Common myeloid progenitor, CD34-positive (primary cell): ENCODE results near the gene NR1H4.

ENCODE experiments used
- CTCF ChIA-PET: fragments of 350-600 bp; sonication (Branson Sonifier 250); formaldehyde crosslinking; loops from one replicate; lab custom pipeline; 2021; ENCODE audit warnings: antibody characterized with exemption; lab: Charles Lee
- POLR2A ChIA-PET: fragments of 350-600 bp; sonication (Branson Sonifier 250); formaldehyde crosslinking; loops from one replicate; lab custom pipeline; 2021; ENCODE audit warnings: antibody characterized with exemption; lab: Charles Lee
- DNase-seq, 3 donors: peaks; one replicate each; pipeline versions ENCODE4 v3.0.0 to v3.0.0-alpha.2; 2013
- H3K27ac ChIP-seq, 2 experiments: 1 replicate in 1 of 2; 2 replicates in 1 of 2; pipeline ENCODE4 v1.7.0; 2013; ENCODE audit warnings: inconsistent platforms in 2 of 2, low read length in 2 of 2, mild to moderate bottlenecking in 2 of 2, low read depth in 1 of 2, moderate library complexity in 1 of 2; ENCODE audit not compliant: severe bottlenecking in 2 of 2, insufficient read depth in 1 of 2, poor library complexity in 1 of 2
- H3K27me3 ChIP-seq, 5 experiments: replicated peaks in 2 of 5; 1 replicate in 3 of 5; 2 replicates in 2 of 5; pipeline versions ENCODE4 v1.6.1 to v1.7.0; 2013; ENCODE audit warnings: low read length in 4 of 5, mild to moderate bottlenecking in 2 of 5, moderate library complexity in 2 of 5, inconsistent platforms in 1 of 5; ENCODE audit not compliant: insufficient read depth in 5 of 5, control insufficient read depth in 4 of 5
- H3K36me3 ChIP-seq, 4 experiments: 1 replicate in 2 of 4; 2 replicates in 2 of 4; pipeline versions ENCODE4 v1.6.1 to v1.7.0; 2013; ENCODE audit warnings: low read length in 3 of 4, control low read depth in 1 of 4, mild to moderate bottlenecking in 1 of 4; ENCODE audit not compliant: control insufficient read depth in 4 of 4, insufficient read depth in 4 of 4
- H3K4me1 ChIP-seq, 4 experiments: 1 replicate in 3 of 4; 2 replicates in 1 of 4; pipeline versions ENCODE4 v1.6.1 to v1.7.1; 2013; ENCODE audit warnings: low read length in 3 of 4, mild to moderate bottlenecking in 3 of 4, control low read depth in 1 of 4, inconsistent platforms in 1 of 4, moderate library complexity in 1 of 4; ENCODE audit not compliant: control insufficient read depth in 4 of 4, insufficient read depth in 4 of 4; ENCODE audit errors: control extremely low read depth in 1 of 4
- H3K4me3 ChIP-seq, 7 experiments: 1 replicate in 4 of 7; 2 replicates in 3 of 7; pipeline versions ENCODE4 v1.5.1 to v1.7.0; 2013; ENCODE audit warnings: mild to moderate bottlenecking in 7 of 7, low read length in 6 of 7, moderate library complexity in 6 of 7, inconsistent platforms in 2 of 7, low read depth in 2 of 7, control low read depth in 1 of 7; ENCODE audit not compliant: insufficient read depth in 4 of 7, control insufficient read depth in 1 of 7; ENCODE audit errors: extremely low read depth in 1 of 7
- H3K9me3 ChIP-seq, 5 experiments: 1 replicate in 4 of 5; 2 replicates in 1 of 5; pipeline versions ENCODE4 v1.6.1 to v1.7.1; 2013; ENCODE audit warnings: low read length in 4 of 5, mild to moderate bottlenecking in 2 of 5, inconsistent platforms in 1 of 5, low read depth in 1 of 5, moderate library complexity in 1 of 5; ENCODE audit not compliant: control insufficient read depth in 4 of 5, insufficient read depth in 2 of 5; ENCODE audit errors: control extremely low read depth in 1 of 5
- WGBS: methylation state at CpG from one replicate; pipeline ENCODE4 v1.1.5; 2013; ENCODE audit not compliant: insufficient coverage; 5-methylcytosine and 5-hydroxymethylcytosine counted together

Gene NR1H4

GRCh38 chr12:100437038-100437841, 36.4 kb upstream of the NR1H4 start:
- peak in 2 of 3 donors; percentile 19 to 36 for DNase-seq
- 20% methylated on average over 1 of the region's 6 CpGs for WGBS
- POLR2A ChIA-PET, result interaction anchor here (0.6 kb wide), 2 partner anchors 23 to 47 kb away, joined by 3 to 4 read pairs; no protein-coding TSS in a partner anchor

GRCh38 chr12:100439797-100440196, 33.9 kb upstream of the NR1H4 start:
- CTCF ChIA-PET, result no interaction called here
- POLR2A ChIA-PET, result no interaction called here
- DNase-seq, result no peak
- no peak overlapping the region for H3K4me3 ChIP-seq
- H3K36me3 ChIP-seq, result no peaks in the 10 kb centered on the region
- no peak overlapping the region for H3K27ac ChIP-seq
- H3K4me1 ChIP-seq, result peaks cover 0 to 22% (median 2%) of the 10 kb centered on the region in 4 experiments
- H3K27me3 ChIP-seq, result no peaks in the 10 kb centered on the region
- no peaks in the 10 kb centered on the region for H3K9me3 ChIP-seq
- no CpG with 5 or more reads among the region's 2 CpGs for whole genome bisulfite sequencing

More at GRCh38 chr12:100437038-100437841, 36.4 kb upstream of the NR1H4 start:
- Histone ChIP-seq H3K27ac (no peak overlapping the region), H3K4me3 (peak overlapping the region in 2 of 7 experiments; percentile 14 to 30), H3K36me3 (no peaks in the 10 kb centered on the region), H3K27me3 (no peaks in the 10 kb centered on the region), H3K9me3 (no peaks in the 10 kb centered on the region), H3K4me1 (peaks cover 0 to 22% (median 2%) of the 10 kb centered on the region in 4 experiments)
- CTCF ChIA-PET, result no interaction called here

GRCh38 chr12:100442403-100442802, 31.3 kb upstream of the NR1H4 start:
- Histone ChIP-seq H3K4me3 (no peak overlapping the region), H3K27ac (no peak overlapping the region), H3K4me1 (peaks cover 0 to 9% (median 6%) of the 10 kb centered on the region in 4 experiments), H3K27me3 (no peaks in the 10 kb centered on the region), H3K9me3 (no peaks in the 10 kb centered on the region), H3K36me3 (no peaks in the 10 kb centered on the region)
- ChIA-PET POLR2A (no interaction called here), CTCF (interaction anchor here (0.7 kb wide), 1 partner anchor 10 kb away, joined by 3 read pairs; no protein-coding TSS in a partner anchor)
- no peak for DNase-seq
- WGBS, result no CpG with 5 or more reads among the region's 1 CpG

- H3K4me1 ChIP-seq, result peaks cover 0 to 9% (median 8%) of the 10 kb centered on the region in 4 experiments
- no CpG with 5 or more reads among the region's 1 CpG for WGBS
- H3K4me3 ChIP-seq, result no peak overlapping the region
- DNase-seq, result peak in 1 of 3 donors; percentile 6
- H3K9me3 ChIP-seq, result no peaks in the 10 kb centered on the region
- no peak overlapping the region for H3K27ac ChIP-seq
- ChIA-PET CTCF (interaction anchor here (0.6 kb wide), 1 partner anchor 15 kb away, joined by 3 read pairs; no protein-coding TSS in a partner anchor), POLR2A (no interaction called here)
- H3K36me3 ChIP-seq, result no peaks in the 10 kb centered on the region
- H3K27me3 ChIP-seq, result no peaks in the 10 kb centered on the region
Measured at GRCh38 chr12:100443434-100443833, 30.2 kb upstream of the NR1H4 start.

- 100% methylated on average over 3 of the region's 4 CpGs for WGBS
- Histone ChIP-seq H3K36me3 (no peaks in the 10 kb centered on the region), H3K4me1 (peaks cover 0 to 9% (median 8%) of the 10 kb centered on the region in 4 experiments), H3K27me3 (no peaks in the 10 kb centered on the region), H3K27ac (no peak overlapping the region), H3K4me3 (no peak overlapping the region), H3K9me3 (no peaks in the 10 kb centered on the region)
- no peak for DNase-seq
- ChIA-PET CTCF (no interaction called here), POLR2A (interaction anchor here (0.7 kb wide), 1 partner anchor 85 kb away, joined by 4 read pairs; no protein-coding TSS in a partner anchor)
Measured at GRCh38 chr12:100445081-100445481, 28.6 kb upstream of the NR1H4 start.

GRCh38 chr12:100447381-100447780, 26.3 kb upstream of the NR1H4 start:
- no peaks in the 10 kb centered on the region for H3K27me3 ChIP-seq
- 6% methylated on average over 3 of the region's 3 CpGs for WGBS
- peak overlapping the region in 4 of 7 experiments; percentile 42 to 72 (median 58) for H3K4me3 ChIP-seq
- peaks cover 0 to 9% (median 8%) of the 10 kb centered on the region in 4 experiments for H3K4me1 ChIP-seq
- DNase-seq, result peak in 2 of 3 donors; percentile 71 to 78
- no peaks in the 10 kb centered on the region for H3K9me3 ChIP-seq
- POLR2A ChIA-PET, result no interaction called here
- H3K36me3 ChIP-seq, result no peaks in the 10 kb centered on the region
- H3K27ac ChIP-seq, result no peak overlapping the region
- CTCF ChIA-PET, result interaction anchor here (1.2 kb wide), 1 partner anchor 13 kb away, joined by 4 read pairs; no protein-coding TSS in a partner anchor

- ChIA-PET CTCF (interaction anchor here (0.7 kb wide), 1 partner anchor 12 kb away, joined by 3 read pairs; no protein-coding TSS in a partner anchor), POLR2A (no interaction called here)
- Histone ChIP-seq H3K27ac (no peak overlapping the region), H3K4me1 (peaks cover 0 to 9% (median 8%) of the 10 kb centered on the region in 4 experiments), H3K36me3 (no peaks in the 10 kb centered on the region), H3K4me3 (no peak overlapping the region), H3K9me3 (no peaks in the 10 kb centered on the region), H3K27me3 (peaks cover 0 to 4% (median 0%) of the 10 kb centered on the region in 5 experiments)
- no CpG with 5 or more reads among the region's 1 CpG for WGBS
- no peak for DNase-seq
Measured at GRCh38 chr12:100448656-100449055, 25.0 kb upstream of the NR1H4 start.
